Smooth muscle cell of bladder (primary cell): ENCODE data around the gene FAM180B. TPM values are rescaled to one million over a fixed set of nuclear protein-coding genes. Genes with fewer than 3 reads are reported as not detected.

ENCODE experiments used
- total RNA-seq: library from RNA; depleted of rRNA; stranded (reverse); fragments of >200 nt; gene quantifications from 2 replicates; pipeline ENCODE4 v1.2.3, GENCODE V29; 2014

FAM180B gene, protein sequence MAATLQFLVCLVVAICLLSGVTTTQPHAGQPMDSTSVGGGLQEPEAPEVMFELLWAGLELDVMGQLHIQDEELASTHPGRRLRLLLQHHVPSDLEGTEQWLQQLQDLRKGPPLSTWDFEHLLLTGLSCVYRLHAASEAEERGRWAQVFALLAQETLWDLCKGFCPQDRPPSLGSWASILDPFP
- total RNA-seq, result 0.09 TPM in 1 of 2 replicates, not detected in the other

DNA sequence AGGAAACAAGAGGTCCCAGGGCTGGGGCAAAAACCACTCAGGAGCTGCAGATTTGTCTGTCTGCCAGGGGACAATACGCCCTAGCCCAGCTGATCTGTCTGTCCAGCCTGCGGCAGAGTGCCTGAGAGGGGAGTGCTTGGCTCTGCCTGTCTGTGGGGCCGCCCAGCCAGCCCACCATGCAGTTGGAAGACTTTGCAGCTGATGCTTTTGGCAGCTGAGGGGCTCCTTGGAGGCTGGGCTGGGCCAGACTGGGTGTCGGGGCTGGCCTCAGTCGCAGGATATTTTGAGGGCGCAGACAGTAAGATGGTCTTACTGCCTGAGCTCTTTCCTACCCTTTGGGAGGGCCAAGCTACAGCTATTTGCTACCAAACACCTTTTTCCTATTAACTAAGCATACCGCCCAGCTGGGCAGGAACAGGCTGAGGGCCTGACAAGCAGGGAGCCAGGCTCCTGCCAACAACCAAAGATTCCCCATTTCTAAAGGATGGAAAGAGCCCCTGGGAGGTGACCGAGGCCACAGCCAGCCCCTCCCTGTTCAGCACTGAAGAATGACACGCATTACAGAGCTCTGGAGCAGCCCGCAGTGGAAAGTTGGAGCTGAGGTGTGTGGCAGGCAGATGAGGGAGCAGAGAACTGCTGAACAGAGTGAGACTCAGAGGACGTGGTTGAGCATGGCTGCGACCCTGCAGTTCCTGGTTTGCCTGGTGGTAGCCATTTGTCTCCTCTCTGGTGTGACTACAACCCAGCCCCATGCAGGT is at the start of gene FAM180B:
Gene FAM180B (plus strand): TSS at position 581 of the 758 bp plus-strand sequence. CDS start 91 bp downstream, at position 672.

DNA sequence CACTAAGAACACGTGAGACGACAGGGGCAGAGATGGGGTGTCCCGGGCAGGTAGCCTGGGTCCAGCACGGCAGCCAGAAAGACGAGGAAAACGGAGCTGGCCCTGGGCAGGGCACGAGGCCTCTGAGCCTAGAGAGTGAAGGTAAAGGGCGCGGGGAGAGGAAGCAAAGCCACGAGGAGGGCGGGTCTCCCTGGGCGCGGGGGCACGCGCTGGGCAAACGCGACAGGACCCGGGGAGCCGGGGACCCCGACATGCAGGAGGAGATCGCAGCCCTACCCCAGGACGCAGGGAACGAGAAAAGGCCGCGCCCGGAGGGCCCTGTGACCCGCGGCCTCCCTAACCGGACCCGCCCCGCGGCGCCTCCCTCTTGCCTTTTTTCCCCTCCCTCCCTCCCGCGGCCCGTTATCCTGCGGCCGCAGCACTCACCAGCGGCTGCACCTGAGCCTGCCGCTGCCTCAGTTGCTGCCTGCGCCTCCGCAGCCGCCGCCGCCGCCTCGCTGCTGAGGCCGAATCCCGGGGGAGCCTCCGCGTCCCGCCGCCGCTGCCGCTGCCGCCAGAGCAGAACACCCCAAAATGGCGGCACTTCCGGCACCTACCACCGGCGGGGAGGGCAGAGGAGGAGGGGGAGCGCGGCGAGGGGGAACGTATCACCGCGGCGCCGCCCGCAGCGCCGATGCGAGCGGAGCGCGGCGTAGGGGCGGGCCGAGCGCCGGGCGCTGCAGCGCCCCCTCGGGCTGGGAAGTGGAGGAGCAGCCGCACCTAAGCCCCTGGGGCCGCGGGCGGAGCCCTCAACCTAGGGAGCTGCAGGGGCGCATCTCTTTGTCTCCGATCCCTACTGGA is 33.7 kb upstream of the FAM180B start, which contains the start of gene CELF1:
Gene CELF1 (minus strand): TSS at position 567 of the 840 bp plus-strand sequence. CDS start 53,609 bp downstream, outside the sequence.

DNA sequence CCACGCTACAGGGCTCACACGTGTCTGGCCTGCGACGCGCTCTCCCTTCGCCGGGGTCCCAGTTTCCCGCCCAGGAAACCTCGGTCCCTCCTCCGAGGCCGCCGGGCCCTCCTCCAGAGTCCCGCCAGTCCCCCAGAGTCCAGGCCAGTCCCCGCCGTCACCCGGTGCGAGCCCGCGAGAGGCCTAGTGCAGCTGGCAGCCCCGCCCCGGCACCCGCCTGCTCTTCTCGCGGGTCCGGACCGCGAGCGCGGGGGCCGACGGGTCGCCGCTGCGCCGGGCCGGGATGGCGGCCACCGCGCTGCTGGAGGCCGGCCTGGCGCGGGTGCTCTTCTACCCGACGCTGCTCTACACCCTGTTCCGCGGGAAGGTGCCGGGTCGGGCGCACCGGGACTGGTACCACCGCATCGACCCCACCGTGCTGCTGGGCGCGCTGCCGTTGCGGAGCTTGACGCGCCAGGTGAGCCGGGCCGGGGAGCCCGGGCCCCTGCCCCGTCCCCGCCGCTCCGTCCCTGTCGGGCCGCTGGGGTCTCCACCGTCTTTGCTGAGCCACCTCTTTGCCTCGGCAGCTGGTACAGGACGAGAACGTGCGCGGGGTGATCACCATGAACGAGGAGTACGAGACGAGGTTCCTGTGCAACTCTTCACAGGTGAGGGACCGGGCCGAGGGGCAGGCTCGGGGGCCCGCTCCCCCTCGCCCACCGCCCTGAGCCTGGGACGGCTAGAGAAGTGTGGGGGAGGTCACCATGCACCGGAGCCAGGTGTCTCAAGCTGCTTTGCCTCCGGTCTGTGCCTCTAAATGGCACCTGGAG is 20.9 kb upstream of the FAM180B start, which contains the start of gene PTPMT1:
Gene PTPMT1 (plus strand): TSS at position 260 of the 809 bp plus-strand sequence. CDS start 24 bp downstream, at position 284.

DNA sequence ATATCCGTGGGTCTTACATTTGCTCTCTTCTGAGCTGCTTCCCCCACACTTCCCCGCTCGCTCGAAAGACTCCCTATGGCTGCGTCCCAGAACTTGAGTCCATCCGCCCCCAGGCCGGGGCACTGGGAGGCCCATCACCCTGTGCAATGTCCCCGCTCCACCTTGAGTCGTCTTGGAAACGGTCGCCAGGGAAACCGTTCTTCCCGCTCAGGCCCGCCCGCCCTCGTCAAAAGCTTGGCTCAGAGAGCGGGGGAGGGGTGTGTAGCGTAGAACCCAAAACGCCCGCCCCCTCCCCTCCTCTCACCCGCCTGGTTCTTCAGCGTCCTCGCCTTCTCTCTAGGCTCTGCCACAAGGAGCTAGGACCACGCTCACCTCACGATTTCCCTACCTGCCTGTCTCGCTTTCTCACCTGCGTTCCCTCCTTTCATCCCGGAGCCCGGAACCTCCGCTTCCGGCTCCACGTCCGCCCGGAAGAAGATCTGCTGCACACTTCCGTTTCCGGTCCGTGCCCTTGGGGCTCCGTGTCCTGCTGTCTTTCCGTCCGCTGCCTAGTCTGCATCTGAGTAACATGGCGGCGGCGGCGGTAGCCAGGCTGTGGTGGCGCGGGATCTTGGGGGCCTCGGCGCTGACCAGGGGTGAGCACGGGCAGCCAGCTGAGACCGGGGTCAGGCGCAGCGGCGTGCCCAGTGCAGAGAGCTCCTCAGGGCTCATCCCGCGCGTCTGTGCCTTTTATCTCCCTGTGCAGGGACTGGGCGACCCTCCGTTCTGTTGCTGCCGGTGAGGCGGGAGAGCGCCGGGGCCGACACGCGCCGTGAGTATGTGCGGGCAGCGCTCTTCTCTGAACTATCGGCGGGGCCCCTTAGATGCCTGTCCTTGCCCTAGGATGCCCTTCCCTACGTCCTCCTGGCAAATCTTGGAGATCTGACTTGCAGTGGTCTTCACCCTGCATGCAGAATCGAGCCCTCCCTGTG is 7.7 kb upstream of the FAM180B start, which contains the start of the genes KBTBD4 and NDUFS3:
Gene KBTBD4 (minus strand): TSS at position 447 of the 971 bp plus-strand sequence. CDS start 19 bp downstream, at position 428.
Gene NDUFS3 (plus strand): TSS at position 551 of the 971 bp plus-strand sequence. CDS start 18 bp downstream, at position 569.

DNA sequence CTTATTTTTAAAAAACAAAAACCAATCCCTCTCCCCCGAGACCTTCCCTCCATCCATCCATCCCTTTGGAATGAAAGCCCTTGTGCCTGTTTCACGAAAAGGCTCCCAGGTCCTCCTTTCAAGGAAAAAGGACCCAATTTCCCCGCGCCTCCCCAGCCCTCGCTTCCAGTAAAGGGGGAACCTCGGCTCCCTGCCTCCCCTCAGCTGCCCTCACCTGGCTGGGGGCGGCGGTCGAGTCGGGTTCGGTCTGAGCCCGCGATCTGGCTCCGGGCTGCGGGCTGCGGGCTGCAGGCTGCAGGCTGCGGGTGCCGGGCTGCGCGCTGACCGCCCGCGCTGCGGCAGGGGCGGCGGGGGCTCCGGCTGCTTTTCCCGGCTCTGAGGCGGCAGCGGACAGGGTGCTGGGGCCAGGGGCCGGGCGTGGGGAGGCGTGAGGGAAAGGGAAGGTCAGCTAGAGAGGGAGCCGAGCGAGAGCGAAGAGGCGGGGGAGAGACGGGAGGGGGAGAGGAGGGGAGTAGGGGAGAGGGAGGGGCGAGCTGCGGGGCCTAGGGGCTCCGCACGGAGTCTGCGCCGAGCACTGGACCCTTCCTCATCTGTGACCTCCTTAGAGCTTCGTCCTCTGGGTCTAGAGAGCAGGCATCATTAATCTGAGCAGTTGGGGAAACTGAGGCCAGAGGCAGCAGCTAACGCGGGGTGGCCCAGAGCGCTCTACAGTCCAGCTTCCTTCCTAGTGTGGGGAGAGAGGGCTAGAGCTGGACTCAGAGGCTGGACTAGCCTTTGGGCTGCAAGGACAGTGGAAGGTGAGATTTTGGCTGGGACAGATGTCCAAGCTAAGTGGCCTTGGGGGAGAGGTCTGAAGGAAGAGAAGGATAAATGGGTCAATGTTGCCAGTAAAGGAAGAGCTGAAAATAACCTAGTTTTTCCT is 7.7 kb downstream of the FAM180B start, which contains the start of gene C1QTNF4:
Gene C1QTNF4 (minus strand): TSS at position 478 of the 922 bp plus-strand sequence. CDS start 3,601 bp downstream, outside the sequence.

Other genes with a start within 250 kb of the FAM180B start
- gene MYBPC3, start 234.0 kb upstream of the FAM180B start, total RNA-seq, result not detected in 2 replicates
- not detected in 2 replicates for gene SPI1, start 208.1 kb upstream of the FAM180B start, total RNA-seq
- 38.4 and 47.0 TPM in 2 replicates for gene SLC39A13, start 178.1 kb upstream of the FAM180B start, total RNA-seq
- gene PSMC3, start 160.2 kb upstream of the FAM180B start, total RNA-seq, result 165 and 186 TPM in 2 replicates
- 0.18 TPM in 1 of 2 replicates, not detected in the other for gene RAPSN, start 137.5 kb upstream of the FAM180B start, total RNA-seq
- gene CELF1, start 33.5 kb upstream of the FAM180B start, total RNA-seq, result 60.4 and 65.7 TPM in 2 replicates
- 62.2 and 75.3 TPM in 2 replicates for gene PTPMT1, start 21.1 kb upstream of the FAM180B start, total RNA-seq
- 20.3 and 20.8 TPM in 2 replicates for gene KBTBD4, start 7.7 kb upstream of the FAM180B start, total RNA-seq
- gene NDUFS3, start 7.6 kb upstream of the FAM180B start, total RNA-seq, result 75.7 and 82.6 TPM in 2 replicates
- gene C1QTNF4, start 7.7 kb downstream of the FAM180B start, total RNA-seq, result 0.09 TPM in 1 of 2 replicates, not detected in the other
- 62.7 and 70.1 TPM in 2 replicates for gene MTCH2, start 55.9 kb downstream of the FAM180B start, total RNA-seq
- 0.83 and 2.0 TPM in 2 replicates for gene AGBL2, start 128.7 kb downstream of the FAM180B start, total RNA-seq
- gene FNBP4, start 180.7 kb downstream of the FAM180B start, total RNA-seq, result 56.7 and 58.9 TPM in 2 replicates